Heart right ventricle (tissue), 16 donors: ENCODE measurements around the gene PLEKHA8. TPM values are rescaled to one million over a fixed set of nuclear protein-coding genes. Genes with fewer than 3 reads are reported as not detected.

Experiments
- ATAC-seq, 8 donors: fragments of 200-7000 bp; cut with Tn5 transposase; one replicate each; pipeline ENCODE4 v1.9.1; 2020; ENCODE audit warnings: mild to moderate bottlenecking in 8 of 8, moderate library complexity in 8 of 8, moderate number of reproducible peaks in 1 of 8
- DNase-seq, 2 donors: peaks; one replicate each; pipeline ENCODE4 v3.0.0-alpha.2; 2020
- H3K27ac ChIP-seq, 10 donors: fragments of 200-600 bp; sonication (generic) in 2 of 10; one replicate each; pipeline versions ENCODE4 v1.5.0 to v1.8.0; 2020 to 2022; ENCODE audit warnings: mild to moderate bottlenecking in 3 of 10
- H3K27me3 ChIP-seq, 7 donors: fragments of 200-600 bp; one replicate each; pipeline ENCODE4 v1.8.0; 2021 to 2022; ENCODE audit warnings: mild to moderate bottlenecking in 2 of 7
- H3K36me3 ChIP-seq, 9 donors: fragments of 200-600 bp; sonication (generic) in 1 of 9; one replicate each; pipeline versions ENCODE4 v1.5.0 to v1.8.0; 2020 to 2022; ENCODE audit warnings: mild to moderate bottlenecking in 2 of 9
- H3K4me1 ChIP-seq, 9 donors: fragments of 200-600 bp; sonication (generic) in 1 of 9; one replicate each; pipeline versions ENCODE4 v1.5.0 to v1.8.0; 2020 to 2022; ENCODE audit warnings: mild to moderate bottlenecking in 4 of 9
- H3K4me3 ChIP-seq, 10 donors: fragments of 200-600 bp; sonication (generic) in 2 of 10; one replicate each; pipeline versions ENCODE4 v1.5.0 to v1.8.0; 2020 to 2022; ENCODE audit warnings: mild to moderate bottlenecking in 7 of 10, moderate library complexity in 2 of 10
- H3K9me3 ChIP-seq, 11 donors: fragments of 200-600 bp in 10 of 11; sonication (generic) in 2 of 11; one replicate each; pipeline versions ENCODE4 v1.5.0 to v1.8.0; 2013 to 2022; ENCODE audit warnings: mild to moderate bottlenecking in 2 of 11, control low read depth in 1 of 11, moderate library complexity in 1 of 11
- WGBS, 2 donors: extraction: QIAGEN DNeasy Blood & Tissue Kit; methylation state at CpG; one replicate each; pipeline ENCODE4 v1.1.7; 2013; ENCODE audit warnings: inconsistent platforms in 1 of 2; 5-methylcytosine and 5-hydroxymethylcytosine counted together
- intact Hi-C, 10 donors: fragments of 100-400 bp; cut with DNase I; formaldehyde crosslinking; loops; one replicate each; pipeline versions ENCODE4 v1.11.1 to v1.14.2; 2022
- polyA plus RNA-seq, 2 donors: library from polyadenylated mRNA; stranded (reverse); fragments of 200-250 nt; gene quantifications; one replicate each; pipeline ENCODE4 v1.2.3, GENCODE V29; 2013
- total RNA-seq, 10 donors: library from RNA; stranded (reverse); fragmentation: NEBNext Ultra II Directional in 3 of 10; extraction: Animal tissue kit (Norgen Biotek cat#: 25700) in 3 of 10; gene quantifications; one replicate each; pipeline versions ENCODE4 v1.2.1 to v1.2.4, GENCODE V29; 2021 to 2023
- TF ChIP-seq, protein P1 (sequence below), 9 donors: fragments of 200-600 bp; sonication (generic) in 2 of 9; IDR thresholded peaks; one replicate each; pipeline versions ENCODE4 v1.5.0 to v1.8.0; 2021 to 2022; ENCODE audit warnings: antibody characterized with exemption in 9 of 9, mild to moderate bottlenecking in 5 of 9, moderate library complexity in 1 of 9
- donor health status: Arrhythmogenic right ventricular cardiomyopathy.
- donor health status: ischemic (EF 13 %, LVEDD 7.1; RV severe dilation, severe dysfunction).
- donor health status: healthy with polysubstance abuse.
- donor health status: DM: no; HTN: yes; CAD: no.
- donor health status: DM: no; HTN: no; CAD: no.
- donor health status: ischemic (EF 25% LVEDD 6.9; RV normal size, moderate dysfunction).
- donor health status: ischemic (EF 25% LVEDD 5.7; RV mildly dilated, moderate dysfunction).
- donor health status: healthy.
- donor health status: DM: yes; HTN: yes; CAD: no.
- donor health status: Ischemic cardiomyopathy.
- donor health status: ischemic (EF 35%, LVEDD 5.7; RV mildly dilated, moderate dysfunction).
- donor health status: nonischemic (EF 11% LVEDD 7.7; RV severe dilation, severe dysfunction).
- donor health status: DM: yes; HTN: yes; CAD: no.
- donor health status: PGD.
- donor health status: ischemic (EF 29% LVEDD 5.4; RV normal size, mild dysfunction).
- donor health status: nonischemic (EF 23%, LVEDD 6.1; RV moderate dilation, normal function).

The PLEKHA8 gene
- total and polyA plus RNA-seq, 12 donors: 1.8 to 6.0 (median 4.0) TPM

GRCh38 chr7:30074422-30075030, 46.3 kb downstream of the PLEKHA8 start:
- intact Hi-C loops: loop anchor here in 2 of 10 donors (10.0 kb wide), 1 partner anchor 440 kb away; no protein-coding TSS in a partner anchor
- Histone ChIP-seq H3K27me3 (no peaks in the 10 kb centered on the region), H3K9me3 (no peaks in the 10 kb centered on the region), H3K4me1 (peaks cover 0 to 13% (median 0%) of the 10 kb centered on the region in 9 donors), H3K4me3 (no peak overlapping the region), H3K36me3 (peaks cover 0 to 43% (median 0%) of the 10 kb centered on the region in 9 donors), H3K27ac (no peak overlapping the region)
- WGBS, 2 donors: 31 to 36% methylated on average over 1 of the region's 1 CpG
- TF ChIP-seq, protein P1, sequence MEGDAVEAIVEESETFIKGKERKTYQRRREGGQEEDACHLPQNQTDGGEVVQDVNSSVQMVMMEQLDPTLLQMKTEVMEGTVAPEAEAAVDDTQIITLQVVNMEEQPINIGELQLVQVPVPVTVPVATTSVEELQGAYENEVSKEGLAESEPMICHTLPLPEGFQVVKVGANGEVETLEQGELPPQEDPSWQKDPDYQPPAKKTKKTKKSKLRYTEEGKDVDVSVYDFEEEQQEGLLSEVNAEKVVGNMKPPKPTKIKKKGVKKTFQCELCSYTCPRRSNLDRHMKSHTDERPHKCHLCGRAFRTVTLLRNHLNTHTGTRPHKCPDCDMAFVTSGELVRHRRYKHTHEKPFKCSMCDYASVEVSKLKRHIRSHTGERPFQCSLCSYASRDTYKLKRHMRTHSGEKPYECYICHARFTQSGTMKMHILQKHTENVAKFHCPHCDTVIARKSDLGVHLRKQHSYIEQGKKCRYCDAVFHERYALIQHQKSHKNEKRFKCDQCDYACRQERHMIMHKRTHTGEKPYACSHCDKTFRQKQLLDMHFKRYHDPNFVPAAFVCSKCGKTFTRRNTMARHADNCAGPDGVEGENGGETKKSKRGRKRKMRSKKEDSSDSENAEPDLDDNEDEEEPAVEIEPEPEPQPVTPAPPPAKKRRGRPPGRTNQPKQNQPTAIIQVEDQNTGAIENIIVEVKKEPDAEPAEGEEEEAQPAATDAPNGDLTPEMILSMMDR (IDR thresholded peaks at IDR 0.05): peak in 6 of 9 donors; percentile 37 to 60 (median 51)
- DNase-seq: no peak
- ATAC-seq: no peak

GRCh38 chr7:30076411-30076810, 48.2 kb downstream of the PLEKHA8 start:
- TF ChIP-seq, protein P1 (IDR thresholded peaks at IDR 0.05): no peak
- Histone ChIP-seq H3K36me3 (peaks cover 0 to 49% (median 0%) of the 10 kb centered on the region in 9 donors), H3K27ac (no peak overlapping the region), H3K4me3 (no peak overlapping the region), H3K27me3 (no peaks in the 10 kb centered on the region), H3K4me1 (peaks cover 0 to 9% (median 0%) of the 10 kb centered on the region in 9 donors), H3K9me3 (no peaks in the 10 kb centered on the region)
- ATAC-seq: no peak
- 96 to 98% methylated on average over 1 of the region's 1 CpG for WGBS, 2 donors
- intact Hi-C loops: loop anchor here in 2 of 10 donors (10.0 kb wide), 1 partner anchor 442 kb away; no protein-coding TSS in a partner anchor
- DNase-seq: no peak

DNA sequence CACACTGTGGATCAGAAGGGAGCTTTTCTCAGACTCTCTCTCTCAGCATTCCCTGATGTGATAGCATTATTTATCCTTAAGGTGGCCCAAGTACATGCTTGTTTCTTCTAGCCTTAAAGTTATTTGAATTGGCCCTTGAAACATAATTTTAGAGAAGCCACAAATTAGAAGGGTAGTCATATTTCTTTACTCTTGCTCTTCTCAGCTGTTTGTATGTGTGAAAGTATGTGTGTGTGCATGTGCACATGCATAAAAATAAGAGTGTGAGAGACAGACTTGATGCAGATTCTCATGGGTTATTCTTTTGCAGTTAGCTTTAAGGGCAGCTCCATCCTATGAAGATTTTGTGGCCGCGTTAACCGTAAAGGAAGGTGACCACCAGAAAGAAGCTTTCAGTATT, 50.1 kb downstream of the PLEKHA8 start:
- Histone ChIP-seq H3K4me3 (no peak overlapping the region), H3K9me3 (no peaks in the 10 kb centered on the region), H3K27ac (no peak overlapping the region), H3K4me1 (no peaks in the 10 kb centered on the region), H3K36me3 (peaks cover 0 to 44% (median 0%) of the 10 kb centered on the region in 9 donors), H3K27me3 (no peaks in the 10 kb centered on the region)
- no peak for ATAC-seq
- 98 to 99% methylated on average over 3 of the region's 3 CpGs for WGBS, 2 donors
- no peak for DNase-seq
- TF ChIP-seq, protein P1 (IDR thresholded peaks at IDR 0.05): no peak
- intact Hi-C loops: loop anchor here in 2 of 10 donors (10.0 kb wide), 1 partner anchor 443 kb away; no protein-coding TSS in a partner anchor

GRCh38 chr7:30079880-30080279, 51.7 kb downstream of the PLEKHA8 start:
- Histone ChIP-seq H3K4me1 (no peaks in the 10 kb centered on the region), H3K9me3 (no peaks in the 10 kb centered on the region), H3K27ac (no peak overlapping the region), H3K4me3 (no peak overlapping the region), H3K27me3 (no peaks in the 10 kb centered on the region), H3K36me3 (peaks cover 0 to 41% (median 0%) of the 10 kb centered on the region in 9 donors)
- 92 to 97% methylated on average over 2 of the region's 2 CpGs for WGBS, 2 donors
- ATAC-seq: no peak
- TF ChIP-seq, protein P1 (IDR thresholded peaks at IDR 0.05): no peak
- intact Hi-C loops: loop anchor here in 2 of 10 donors (10.0 kb wide), 1 partner anchor 445 kb away; no protein-coding TSS in a partner anchor
- DNase-seq: no peak
